CD4-positive, alpha-beta T cell (primary cell): ENCODE measurements around the gene IL16. TPM values are rescaled to one million over a fixed set of nuclear protein-coding genes. Genes with fewer than 3 reads are reported as not detected.
A peak's percentile ranks its signal among the peaks of the same experiment; 100 is the strongest.

ENCODE experiments used
- ATAC-seq: fragments of 200-7000 bp; cut with Tn5 transposase; one replicate; pipeline ENCODE4 v1.10.0; 2022; ENCODE audit warnings: mild to moderate bottlenecking; ENCODE audit not compliant: poor library complexity
- CTCF ChIA-PET: fragments of 350-600 bp; sonication (Branson Sonifier 250); formaldehyde crosslinking; loops from one replicate; lab custom pipeline; 2021; ENCODE audit warnings: antibody characterized with exemption, inconsistent platforms; lab: Charles Lee
- POLR2A ChIA-PET: fragments of 350-600 bp; sonication (Branson Sonifier 250); formaldehyde crosslinking; loops from one replicate; lab custom pipeline; 2021; ENCODE audit warnings: antibody characterized with exemption, inconsistent platforms; lab: Charles Lee
- DNase-seq, 14 experiments: peaks; one replicate each; pipeline ENCODE4 v3.0.0-alpha.2; 2013 to 2020; ENCODE audit warnings: mixed read lengths in 2 of 14
- H3K27ac ChIP-seq, 2 donors: one replicate each; pipeline versions ENCODE4 v1.5.1 to v1.7.0; 2013; ENCODE audit warnings: low read length in 2 of 2, low read depth in 1 of 2, mild to moderate bottlenecking in 1 of 2
- H3K27me3 ChIP-seq, 2 experiments: 1 replicate in 1 of 2; 2 replicates in 1 of 2; pipeline versions ENCODE4 v1.6.1 to v1.7.0; 2013; ENCODE audit warnings: low read length in 2 of 2, control low read depth in 1 of 2, mild to moderate bottlenecking in 1 of 2, moderate library complexity in 1 of 2; ENCODE audit not compliant: insufficient read depth in 2 of 2, control insufficient read depth in 1 of 2
- H3K36me3 ChIP-seq: one replicate; pipeline ENCODE4 v1.6.1; 2013; ENCODE audit warnings: low read length, control low read depth; ENCODE audit not compliant: insufficient read depth
- H3K4me1 ChIP-seq: one replicate; pipeline ENCODE4 v1.6.1; 2013; ENCODE audit warnings: low read length, control low read depth; ENCODE audit not compliant: insufficient read depth
- H3K4me3 ChIP-seq: one replicate; pipeline ENCODE4 v1.5.1; 2013; ENCODE audit warnings: mild to moderate bottlenecking, low read length, moderate library complexity
- H3K9me3 ChIP-seq, 2 experiments: 1 replicate in 1 of 2; 2 replicates in 1 of 2; pipeline versions ENCODE4 v1.6.1 to v1.7.0; 2013; ENCODE audit warnings: low read length in 2 of 2, mild to moderate bottlenecking in 2 of 2, control low read depth in 1 of 2, moderate library complexity in 1 of 2; ENCODE audit not compliant: control insufficient read depth in 1 of 2, insufficient read depth in 1 of 2
- H3K27ac Mint-ChIP-seq: one replicate; pipeline ENCODE4 v1.8.0; 2020; ENCODE audit warnings: mixed read lengths
- H3K27me3 Mint-ChIP-seq: one replicate; pipeline ENCODE4 v1.8.0; 2021; ENCODE audit warnings: mixed read lengths
- H3K36me3 Mint-ChIP-seq: one replicate; pipeline ENCODE4 v1.8.0; 2021; ENCODE audit warnings: low read depth, mixed read lengths
- H3K4me1 Mint-ChIP-seq: one replicate; pipeline ENCODE4 v1.8.0; 2021; ENCODE audit warnings: low read depth, mixed read lengths
- H3K4me3 Mint-ChIP-seq: one replicate; pipeline ENCODE4 v1.8.0; 2020; ENCODE audit warnings: mild to moderate bottlenecking, mixed read lengths
- H3K9me3 Mint-ChIP-seq: one replicate; pipeline ENCODE4 v1.8.0; 2020; ENCODE audit warnings: mixed read lengths
- intact Hi-C, 2 experiments: fragments of 100-400 bp; cut with DNase I in 1 of 2; cut with micrococcal nuclease in 1 of 2; formaldehyde crosslinking; loops; one replicate each; pipeline versions ENCODE4 v1.15.1 to v1.9.0; 2023 to 2025; cut with DNase I, micrococcal nuclease
- total RNA-seq, 174 experiments: library from RNA in 2 of 174; stranded (reverse) in 2 of 174; gene quantifications; one replicate each; pipeline ENCODE4 v1.2.3 and lab custom pipeline; 2021 to 2026
- TF ChIP-seq, protein P1 (sequence below): fragments of 200-600 bp; IDR thresholded peaks from one replicate; pipeline ENCODE4 v1.8.0; 2022; ENCODE audit warnings: antibody characterized with exemption, mild to moderate bottlenecking

IL16 gene
- total RNA-seq, 2 experiments from 2014 or later: 164 to 168 TPM

DNA sequence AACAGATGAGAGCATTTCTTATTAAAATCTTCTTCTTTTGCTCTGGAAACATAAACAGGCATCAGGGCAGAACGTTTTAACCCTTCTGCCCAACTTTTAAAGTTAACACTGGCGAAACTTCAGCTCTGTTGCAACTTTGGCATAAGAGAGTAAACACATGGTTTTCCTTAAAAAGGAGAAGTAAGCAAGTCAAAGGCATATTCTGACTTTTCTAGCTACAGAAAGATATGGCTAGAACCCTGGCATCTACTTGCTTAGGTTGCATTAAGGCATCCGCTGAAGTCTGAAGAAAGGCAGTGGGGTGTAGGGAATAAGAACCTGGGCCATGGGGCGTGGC, 13.3 kb upstream of the IL16 start:
- DNase-seq (no peak), ATAC-seq (no peak)
- Histone ChIP-seq H3K4me3 (no peak overlapping the region), H3K27me3 (peaks cover 14 to 18% of the 10 kb centered on the region in 2 experiments), H3K27ac (no peak overlapping the region), H3K4me1 (no peaks in the 10 kb centered on the region), H3K36me3 (no peaks in the 10 kb centered on the region), H3K9me3 (no peaks in the 10 kb centered on the region)
- ChIA-PET CTCF (no interaction called here), POLR2A (no interaction called here)
- no peak overlapping the region for H3K27ac Mint-ChIP-seq
- intact Hi-C loops: no loop called here
- TF ChIP-seq, protein P1, sequence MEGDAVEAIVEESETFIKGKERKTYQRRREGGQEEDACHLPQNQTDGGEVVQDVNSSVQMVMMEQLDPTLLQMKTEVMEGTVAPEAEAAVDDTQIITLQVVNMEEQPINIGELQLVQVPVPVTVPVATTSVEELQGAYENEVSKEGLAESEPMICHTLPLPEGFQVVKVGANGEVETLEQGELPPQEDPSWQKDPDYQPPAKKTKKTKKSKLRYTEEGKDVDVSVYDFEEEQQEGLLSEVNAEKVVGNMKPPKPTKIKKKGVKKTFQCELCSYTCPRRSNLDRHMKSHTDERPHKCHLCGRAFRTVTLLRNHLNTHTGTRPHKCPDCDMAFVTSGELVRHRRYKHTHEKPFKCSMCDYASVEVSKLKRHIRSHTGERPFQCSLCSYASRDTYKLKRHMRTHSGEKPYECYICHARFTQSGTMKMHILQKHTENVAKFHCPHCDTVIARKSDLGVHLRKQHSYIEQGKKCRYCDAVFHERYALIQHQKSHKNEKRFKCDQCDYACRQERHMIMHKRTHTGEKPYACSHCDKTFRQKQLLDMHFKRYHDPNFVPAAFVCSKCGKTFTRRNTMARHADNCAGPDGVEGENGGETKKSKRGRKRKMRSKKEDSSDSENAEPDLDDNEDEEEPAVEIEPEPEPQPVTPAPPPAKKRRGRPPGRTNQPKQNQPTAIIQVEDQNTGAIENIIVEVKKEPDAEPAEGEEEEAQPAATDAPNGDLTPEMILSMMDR: no peak
- H3K4me3 Mint-ChIP-seq: no peak overlapping the region
- no peaks in the 10 kb centered on the region for H3K9me3 Mint-ChIP-seq
- H3K4me1 Mint-ChIP-seq: no peaks in the 10 kb centered on the region
- H3K36me3 Mint-ChIP-seq: no peaks in the 10 kb centered on the region
- H3K27me3 Mint-ChIP-seq: peaks cover 46% of the 10 kb centered on the region

DNA sequence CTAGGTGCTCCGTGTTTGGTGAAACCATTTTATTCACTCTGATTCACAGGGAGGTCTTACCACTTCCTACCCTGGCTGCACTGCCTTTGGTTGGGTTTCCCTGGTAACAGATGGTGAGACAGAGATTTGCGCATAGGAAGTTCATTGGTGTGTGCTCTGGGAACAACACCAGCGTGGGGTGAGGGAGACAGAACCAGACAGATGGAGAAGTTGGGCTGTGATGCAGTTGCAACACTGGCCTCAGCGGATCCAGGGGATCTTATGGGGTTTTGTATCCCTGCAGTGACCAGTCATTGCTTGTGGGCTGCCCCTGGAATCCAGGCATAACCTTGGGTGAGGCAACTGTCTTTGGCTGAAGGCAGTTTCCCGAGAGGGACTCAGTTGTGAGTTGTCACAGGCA, 12.5 kb upstream of the IL16 start:
- CTCF ChIA-PET: no interaction called here
- POLR2A ChIA-PET: no interaction called here
- Mint-ChIP-seq H3K4me3 (no peak overlapping the region), H3K36me3 (no peaks in the 10 kb centered on the region), H3K9me3 (no peaks in the 10 kb centered on the region), H3K27ac (no peak overlapping the region), H3K4me1 (no peaks in the 10 kb centered on the region), H3K27me3 (peaks cover 50% of the 10 kb centered on the region)
- intact Hi-C loops: no loop called here
- TF ChIP-seq, protein P1: no peak
- Histone ChIP-seq H3K36me3 (no peaks in the 10 kb centered on the region), H3K4me1 (no peaks in the 10 kb centered on the region), H3K9me3 (no peaks in the 10 kb centered on the region), H3K27me3 (peaks cover 10 to 18% of the 10 kb centered on the region in 2 experiments), H3K27ac (no peak overlapping the region), H3K4me3 (no peak overlapping the region)
- ATAC-seq (no peak), DNase-seq (peak in 2 of 14 experiments; percentile 4 to 12)

DNA sequence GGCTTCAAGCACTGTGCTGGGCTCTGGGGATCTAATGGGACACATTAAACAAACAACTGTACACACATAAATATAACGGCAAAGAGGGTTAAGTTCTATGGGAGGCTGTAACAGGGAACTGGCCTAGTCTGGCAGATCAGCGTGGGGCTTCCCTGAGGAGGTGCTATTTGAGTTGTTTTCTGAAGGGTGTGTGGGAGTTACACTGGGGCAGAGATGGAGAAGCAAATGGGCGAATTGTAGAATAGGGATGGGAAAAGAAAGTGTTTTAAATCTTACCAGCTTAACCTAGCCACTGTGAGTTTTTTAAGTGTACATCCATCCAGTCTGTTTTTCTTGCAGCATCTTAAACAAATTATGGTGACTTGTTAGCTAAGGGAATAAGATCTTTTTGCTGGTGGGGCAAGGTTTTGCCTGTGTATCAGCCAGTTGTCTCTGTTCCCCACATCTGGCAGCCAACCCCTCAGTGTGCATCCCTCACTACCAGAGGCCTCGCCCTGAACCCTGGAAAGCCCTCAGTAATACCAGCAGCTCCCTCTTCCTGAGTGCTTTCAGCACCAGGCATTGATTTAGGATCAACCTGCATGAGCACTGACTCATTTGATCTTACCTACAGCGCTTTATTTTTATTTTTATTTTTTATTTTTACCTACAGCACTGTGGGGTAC, 10.9 kb upstream of the IL16 start:
- Histone ChIP-seq H3K27ac (no peak overlapping the region), H3K4me3 (no peak overlapping the region), H3K9me3 (no peaks in the 10 kb centered on the region), H3K4me1 (no peaks in the 10 kb centered on the region), H3K27me3 (peaks cover 10 to 18% of the 10 kb centered on the region in 2 experiments), H3K36me3 (no peaks in the 10 kb centered on the region)
- Mint-ChIP-seq H3K4me3 (no peak overlapping the region), H3K9me3 (no peaks in the 10 kb centered on the region), H3K27ac (no peak overlapping the region), H3K36me3 (no peaks in the 10 kb centered on the region), H3K4me1 (no peaks in the 10 kb centered on the region), H3K27me3 (peaks cover 46% of the 10 kb centered on the region)
- POLR2A ChIA-PET: no interaction called here
- DNase-seq (no peak), ATAC-seq (no peak)
- CTCF ChIA-PET: no interaction called here
- TF ChIP-seq, protein P1: no peak
- intact Hi-C loops: no loop called here
